HEK293 (cell line): ENCODE results near the gene DLEC1.

ENCODE experiments used
- CTCF ChIA-PET: fragments of 350-600 bp; formaldehyde crosslinking; extraction: SDS; loops from one replicate; lab custom pipeline; 2021; ENCODE audit warnings: antibody characterized with exemption; lab: Yijun Ruan, JAX
- POLR2A ChIA-PET: fragments of 300-600 bp; formaldehyde crosslinking; extraction: SDS; loops from one replicate; lab custom pipeline; 2020; ENCODE audit warnings: antibody characterized with exemption, inconsistent platforms; lab: Yijun Ruan, JAX
- H3K27ac ChIP-seq: fragments of 200-500 bp; sonication (Bioruptor generic); 2 replicates; pipeline ENCODE4 v1.5.1; 2014; ENCODE audit warnings: low read depth, low read length, control low read depth, inconsistent platforms; ENCODE audit errors: extremely low read depth
- H3K36me3 ChIP-seq, 2 experiments: fragments of 200-500 bp in 1 of 2; sonication (Bioruptor generic) in 1 of 2; 1 replicate in 1 of 2; 2 replicates in 1 of 2; pipeline ENCODE4 v1.5.1; 2014 to 2017; ENCODE audit warnings: inconsistent platforms in 2 of 2, low read length in 2 of 2; ENCODE audit not compliant: control insufficient read depth in 2 of 2, insufficient read depth in 1 of 2
- H3K4me1 ChIP-seq: fragments of 200-500 bp; sonication (Bioruptor generic); 2 replicates; pipeline ENCODE4 v1.5.1; 2014; ENCODE audit warnings: mild to moderate bottlenecking, low read length, inconsistent platforms; ENCODE audit not compliant: control insufficient read depth, insufficient read depth
- H3K4me3 ChIP-seq: 2 replicates; pipeline ENCODE4 v1.5.1; 2011; ENCODE audit warnings: low read depth, mild to moderate bottlenecking, control low read depth, low read length, moderate library complexity
- H3K9me3 ChIP-seq: fragments of 200-500 bp; sonication (Bioruptor generic); 2 replicates; pipeline ENCODE4 v1.5.1; 2014; ENCODE audit warnings: low read depth, low read length, inconsistent platforms; ENCODE audit not compliant: control insufficient read depth, insufficient read depth
- HIC1 ChIP-seq: fragments of 450-650 bp; formaldehyde crosslinking; IDR thresholded peaks from 2 replicates; pipeline ENCODE4 v1.5.1; 2016; ENCODE audit warnings: missing biosample characterization, missing genetic modification characterization
- ZBTB49 ChIP-seq: fragments of 450-650 bp; formaldehyde crosslinking; IDR thresholded peaks from 2 replicates; pipeline ENCODE4 v1.5.1; 2016; ENCODE audit warnings: missing biosample characterization, missing genetic modification characterization, low read depth
- ZFHX2 ChIP-seq: fragments of 450-650 bp; formaldehyde crosslinking; conservative IDR thresholded peaks from 2 replicates; pipeline ENCODE4 v1.5.1; 2016; ENCODE audit warnings: missing biosample characterization, missing genetic modification characterization
- ZFP41 ChIP-seq: fragments of 450-650 bp; formaldehyde crosslinking; IDR thresholded peaks from 2 replicates; pipeline ENCODE4 v1.5.1; 2016; ENCODE audit warnings: missing biosample characterization, missing genetic modification characterization, borderline replicate concordance
- ZNF10 ChIP-seq: fragments of 450-650 bp; formaldehyde crosslinking; IDR thresholded peaks from 2 replicates; pipeline ENCODE4 v1.5.1; 2017; ENCODE audit warnings: missing biosample characterization, missing genetic modification characterization
- ZNF157 ChIP-seq: fragments of 450-650 bp; formaldehyde crosslinking; IDR thresholded peaks from 2 replicates; pipeline ENCODE4 v1.5.1; 2016; ENCODE audit warnings: missing biosample characterization, missing genetic modification characterization
- ZNF184 ChIP-seq: fragments of 450-650 bp; IDR thresholded peaks from 2 replicates; pipeline ENCODE4 v1.5.1; 2018; ENCODE audit warnings: missing biosample characterization, mild to moderate bottlenecking, missing genetic modification characterization
- ZNF24 ChIP-seq: fragments of 450-650 bp; formaldehyde crosslinking; IDR thresholded peaks from 2 replicates; pipeline ENCODE4 v1.5.1; 2016; ENCODE audit warnings: missing biosample characterization, missing genetic modification characterization
- ZNF280D ChIP-seq: fragments of 450-650 bp; formaldehyde crosslinking; IDR thresholded peaks from 2 replicates; pipeline ENCODE4 v1.5.1; 2016; ENCODE audit warnings: missing biosample characterization, missing genetic modification characterization
- ZNF302 ChIP-seq: fragments of 450-650 bp; formaldehyde crosslinking; IDR thresholded peaks from 2 replicates; pipeline ENCODE4 v1.5.1; 2016; ENCODE audit warnings: missing biosample characterization, missing genetic modification characterization, low read depth
- ZNF354C ChIP-seq: fragments of 450-650 bp; formaldehyde crosslinking; IDR thresholded peaks from 2 replicates; pipeline ENCODE4 v1.5.1; 2016; ENCODE audit warnings: missing biosample characterization, missing genetic modification characterization, low read depth, borderline replicate concordance
- ZNF514 ChIP-seq: fragments of 450-650 bp; formaldehyde crosslinking; IDR thresholded peaks from 2 replicates; pipeline ENCODE4 v1.5.1; 2016; ENCODE audit warnings: missing biosample characterization, missing genetic modification characterization
- ZNF530 ChIP-seq: fragments of 450-650 bp; formaldehyde crosslinking; IDR thresholded peaks from 2 replicates; pipeline ENCODE4 v1.5.1; 2016; ENCODE audit warnings: low read depth, missing biosample characterization, missing genetic modification characterization
- ZNF610 ChIP-seq: fragments of 450-650 bp; formaldehyde crosslinking; IDR thresholded peaks from 2 replicates; pipeline ENCODE4 v1.5.1; 2016; ENCODE audit warnings: missing biosample characterization, missing genetic modification characterization, borderline replicate concordance
- ZNF664 ChIP-seq: fragments of 450-650 bp; formaldehyde crosslinking; IDR thresholded peaks from 2 replicates; pipeline ENCODE4 v1.5.1; 2016; ENCODE audit warnings: missing biosample characterization, missing genetic modification characterization
- ZNF707 ChIP-seq: fragments of 450-650 bp; formaldehyde crosslinking; IDR thresholded peaks from 2 replicates; pipeline ENCODE4 v1.5.1; 2016; ENCODE audit warnings: missing biosample characterization, missing genetic modification characterization
- ZNF777 ChIP-seq: fragments of 450-650 bp; formaldehyde crosslinking; IDR thresholded peaks from 2 replicates; pipeline ENCODE4 v1.5.1; 2017; ENCODE audit warnings: missing biosample characterization, missing genetic modification characterization, borderline replicate concordance
- ZNF843 ChIP-seq: fragments of 450-650 bp; formaldehyde crosslinking; IDR thresholded peaks from 2 replicates; pipeline ENCODE4 v1.5.1; 2016; ENCODE audit warnings: missing biosample characterization, missing genetic modification characterization

The DLEC1 gene

GRCh38 chr3:38021196-38021595, 17.8 kb upstream of the DLEC1 start (continued):
- TF ChIP-seq ZNF24 (tag by site-specific recombination) (no peak), ZNF530 (tag by site-specific recombination) (no peak)

- H3K4me1 ChIP-seq, result no peaks in the 10 kb centered on the region
- H3K9me3 ChIP-seq, result no peaks in the 10 kb centered on the region
- POLR2A ChIA-PET, result no interaction called here
- no peak overlapping the region for H3K27ac ChIP-seq
- TF ChIP-seq ZNF843 (no peak), ZNF707 (tag by site-specific recombination) (no peak), ZNF354C (no peak), ZNF514 (tag by site-specific recombination) (no peak), ZNF777 (tag by site-specific recombination) (no peak), ZNF184 (tag by site-specific recombination) (no peak), ZNF664 (tag by site-specific recombination) (no peak), ZNF280D (no peak), HIC1 (no peak), ZFHX2 (tag by site-specific recombination) (no peak), ZBTB49 (tag by site-specific recombination) (no peak), ZFP41 (tag by site-specific recombination) (no peak), ZNF157 (tag by site-specific recombination) (no peak), ZNF302 (tag by site-specific recombination) (no peak), ZNF10 (tag by site-specific recombination) (no peak), ZNF610 (tag by site-specific recombination) (no peak)
- CTCF ChIA-PET, result interaction anchor here (0.9 to 1.4 kb wide), 2 partner anchors 19 to 25 kb away, joined by 6 read pairs; no protein-coding TSS in a partner anchor
- H3K36me3 ChIP-seq, result no peaks in the 10 kb centered on the region
- no peak overlapping the region for H3K4me3 ChIP-seq
Observed at GRCh38 chr3:38022301-38022700, 16.7 kb upstream of the DLEC1 start.
